Sigmoid colon (tissue), 7 donors: ENCODE measurements around the gene DRAXIN. TPM values are rescaled to one million over a fixed set of nuclear protein-coding genes. Genes with fewer than 3 reads are reported as not detected.

Source experiments
- DNase-seq: peaks from one replicate; pipeline ENCODE4 v3.0.0-alpha.2; 2019
- H3K27ac ChIP-seq, 4 donors: fragments of 200-600 bp; sonication (generic); one replicate each; pipeline ENCODE4 v1.5.1; 2016 to 2019; ENCODE audit warnings: mild to moderate bottlenecking in 1 of 4
- H3K27me3 ChIP-seq, 3 donors: fragments of 200-600 bp; sonication (generic); one replicate each; pipeline ENCODE4 v1.5.1; 2019; ENCODE audit warnings: mild to moderate bottlenecking in 1 of 3
- H3K36me3 ChIP-seq, 4 donors: fragments of 200-600 bp; sonication (generic); one replicate each; pipeline ENCODE4 v1.5.1; 2016 to 2019
- H3K4me1 ChIP-seq, 4 donors: fragments of 200-600 bp; sonication (generic); one replicate each; pipeline ENCODE4 v1.5.1; 2017 to 2019
- H3K4me3 ChIP-seq, 4 donors: fragments of 200-600 bp; sonication (generic); one replicate each; pipeline ENCODE4 v1.5.1; 2017 to 2019; ENCODE audit warnings: mild to moderate bottlenecking in 2 of 4, moderate library complexity in 1 of 4
- H3K9me3 ChIP-seq, 4 donors: fragments of 200-600 bp in 3 of 4; sonication (generic) in 3 of 4; one replicate each; pipeline versions ENCODE4 v1.5.1 to v1.6.1; 2013 to 2019
- CTCF ChIP-seq, 4 experiments: fragments of 450-650 bp in 3 of 4; fragments of 200-600 bp in 1 of 4; IDR thresholded peaks; one replicate each; pipeline ENCODE4 v1.5.1; 2016 to 2019; ENCODE audit warnings: antibody characterized with exemption in 4 of 4, mild to moderate bottlenecking in 3 of 4, moderate library complexity in 2 of 4
- EP300 ChIP-seq, 4 donors: sonication (generic); formaldehyde crosslinking; IDR thresholded peaks; one replicate each; pipeline ENCODE4 v1.6.1; 2017; ENCODE audit warnings: antibody characterized with exemption in 4 of 4
- POLR2A ChIP-seq, 2 donors: fragments of 450-650 bp; IDR thresholded peaks; one replicate each; pipeline ENCODE4 v1.6.1; 2016; ENCODE audit warnings: antibody characterized with exemption in 2 of 2, mild to moderate bottlenecking in 2 of 2, moderate library complexity in 2 of 2
- POLR2AphosphoS5 ChIP-seq, 4 donors: sonication (generic); formaldehyde crosslinking; IDR thresholded peaks; one replicate each; pipeline ENCODE4 v1.6.1; 2017; ENCODE audit warnings: antibody characterized with exemption in 4 of 4
- WGBS, 2 donors: extraction: QIAGEN DNeasy Blood & Tissue Kit; methylation state at CpG; one replicate each; pipeline ENCODE4 v1.1.7; 2013; 5-methylcytosine and 5-hydroxymethylcytosine counted together
- intact Hi-C: fragments of 100-400 bp; cut with DNase I; formaldehyde crosslinking; loops from one replicate; pipeline ENCODE4 v1.15.1; 2023
- polyA plus RNA-seq, 3 donors: library from polyadenylated mRNA; stranded (reverse); fragments of 200-250 nt; gene quantifications; one replicate each; pipeline ENCODE4 v1.2.3, GENCODE V29; 2013
- total RNA-seq, 4 donors: library from RNA; depleted of rRNA; stranded (reverse); fragments of >200 nt; gene quantifications; one replicate each; pipeline ENCODE4 v1.1.0, GENCODE V29; 2016
- donor health status: healthy with polysubstance abuse.
- donor health status: Bipolar disorder and iron deficiency.
- donor health status: healthy.

DRAXIN gene
- total and polyA plus RNA-seq, 7 donors, result 0.13 to 0.36 (median 0.28) TPM; not detected in 4

GRCh38 chr1:11648732-11649158, 42.8 kb upstream of the DRAXIN start:
- no peak for DNase-seq
- 8 to 15% methylated on average over 30 of the region's 30 CpGs for WGBS, 2 donors
- no peaks in the 10 kb centered on the region for H3K36me3 ChIP-seq
- TF ChIP-seq POLR2A (IDR thresholded peaks at IDR 0.05) (no peak), CTCF (IDR thresholded peaks at IDR 0.05) (no peak), EP300 (IDR thresholded peaks at IDR 0.05) (no peak), POLR2AphosphoS5 (IDR thresholded peaks at IDR 0.05) (no peak)
- intact Hi-C loops, result no loop called here
- H3K9me3 ChIP-seq, result no peaks in the 10 kb centered on the region
- H3K27me3 ChIP-seq, result peaks cover 7 to 39% (median 32%) of the 10 kb centered on the region in 3 donors
- no peak overlapping the region for H3K27ac ChIP-seq
- peaks cover 0 to 31% (median 26%) of the 10 kb centered on the region in 4 donors for H3K4me1 ChIP-seq
- no peak overlapping the region for H3K4me3 ChIP-seq

DNA sequence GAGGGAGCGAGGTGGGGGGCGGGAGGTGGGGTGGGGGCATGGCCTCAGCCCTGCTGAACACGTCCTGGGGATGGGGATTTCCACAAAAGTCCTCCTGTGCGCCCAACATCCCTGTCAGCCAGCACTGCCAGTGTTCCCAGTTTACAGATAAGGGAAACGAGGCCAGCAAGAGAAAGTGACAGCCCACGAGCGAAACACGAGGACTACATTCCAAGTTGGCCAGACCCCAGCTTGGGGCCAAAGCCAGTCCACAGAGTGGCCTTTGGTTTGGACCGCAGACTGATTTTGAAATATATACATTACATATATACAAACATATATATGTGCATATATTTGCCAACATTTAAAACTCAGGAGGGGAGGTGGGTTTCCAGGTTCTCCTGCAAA, 42.3 kb upstream of the DRAXIN start:
- H3K4me3 ChIP-seq, result no peak overlapping the region
- TF ChIP-seq POLR2AphosphoS5 (IDR thresholded peaks at IDR 0.05), result no peak
- no peak for TF ChIP-seq POLR2A (IDR thresholded peaks at IDR 0.05)
- TF ChIP-seq EP300 (IDR thresholded peaks at IDR 0.05), result no peak
- H3K27me3 ChIP-seq, result peaks cover 7 to 39% (median 32%) of the 10 kb centered on the region in 3 donors
- intact Hi-C loops, result no loop called here
- H3K36me3 ChIP-seq, result no peaks in the 10 kb centered on the region
- no peak for DNase-seq
- no peak overlapping the region for H3K27ac ChIP-seq
- peaks cover 0 to 35% (median 29%) of the 10 kb centered on the region in 4 donors for H3K4me1 ChIP-seq
- no peaks in the 10 kb centered on the region for H3K9me3 ChIP-seq
- WGBS, 2 donors, result 8 to 26% methylated on average over 9 of the region's 9 CpGs

- Histone ChIP-seq H3K27ac (no peak overlapping the region), H3K27me3 (peaks cover 7 to 39% (median 32%) of the 10 kb centered on the region in 3 donors), H3K9me3 (no peaks in the 10 kb centered on the region), H3K4me3 (peak overlapping the region in 1 of 4 donors; percentile 20), H3K36me3 (no peaks in the 10 kb centered on the region), H3K4me1 (peaks cover 0 to 38% (median 31%) of the 10 kb centered on the region in 4 donors)
- no peak for TF ChIP-seq POLR2AphosphoS5 (IDR thresholded peaks at IDR 0.05)
- no peak for TF ChIP-seq EP300 (IDR thresholded peaks at IDR 0.05)
- TF ChIP-seq CTCF (IDR thresholded peaks at IDR 0.05), result no peak
- TF ChIP-seq POLR2A (IDR thresholded peaks at IDR 0.05), result no peak
- no peak for DNase-seq
- WGBS, 2 donors, result 17 to 34% methylated on average over 21 of the region's 21 CpGs
- intact Hi-C loops, result loop anchor here (2.0 to 5.0 kb wide), 5 partner anchors 69 to 258 kb away; partner anchors contain the start of gene AGTRAP
These were observed 41.7 kb upstream of the DRAXIN start for GRCh38 chr1:11649624-11650330.

DNA sequence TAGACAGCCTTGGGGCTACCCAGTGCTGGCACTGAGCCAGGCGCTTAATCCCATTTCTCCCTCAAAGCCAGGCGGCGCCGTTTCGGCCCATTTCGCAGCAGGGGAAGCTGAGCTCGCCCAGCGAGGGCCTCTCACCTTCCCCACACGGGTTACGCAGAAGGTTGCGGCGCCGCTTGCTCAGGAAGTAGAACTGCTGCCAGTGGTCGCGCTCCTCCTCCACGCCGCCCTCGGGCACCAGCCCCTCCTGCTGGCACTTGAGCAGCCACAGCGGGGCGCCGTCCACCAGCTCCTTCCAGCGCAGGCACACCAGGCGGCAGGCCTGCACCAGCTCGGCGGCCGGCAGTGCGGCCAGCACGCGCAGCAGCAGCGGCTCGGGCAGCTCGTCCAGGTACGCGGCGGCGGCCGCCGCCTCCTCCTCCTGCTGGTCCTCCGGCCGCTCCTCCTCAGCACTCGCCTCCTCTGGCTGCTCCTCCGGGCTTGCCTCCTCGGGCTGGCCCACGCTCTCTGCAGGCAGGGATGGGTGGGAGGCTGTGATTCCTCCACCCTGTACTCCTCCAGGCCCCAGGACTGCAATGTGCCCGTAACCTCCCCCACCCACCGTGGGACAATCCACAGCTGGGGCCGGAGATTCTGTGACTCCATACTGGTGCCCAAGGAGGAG, 41.0 kb upstream of the DRAXIN start:
- peaks cover 0 to 44% (median 38%) of the 10 kb centered on the region in 4 donors for H3K4me1 ChIP-seq
- H3K9me3 ChIP-seq, result no peaks in the 10 kb centered on the region
- no peak overlapping the region for H3K27ac ChIP-seq
- H3K36me3 ChIP-seq, result no peaks in the 10 kb centered on the region
- no peak for TF ChIP-seq EP300 (IDR thresholded peaks at IDR 0.05)
- TF ChIP-seq POLR2AphosphoS5 (IDR thresholded peaks at IDR 0.05), result no peak
- TF ChIP-seq POLR2A (IDR thresholded peaks at IDR 0.05), result no peak
- peak; percentile 37 to 61 (median 50) for TF ChIP-seq CTCF (IDR thresholded peaks at IDR 0.05)
- H3K4me3 ChIP-seq, result peak overlapping the region in 2 of 4 donors; percentile 1 to 20
- H3K27me3 ChIP-seq, result peaks cover 7 to 39% (median 32%) of the 10 kb centered on the region in 3 donors
- 5 to 12% methylated on average over 47 of the region's 47 CpGs for WGBS, 2 donors
- DNase-seq, result peak; percentile 87
- intact Hi-C loops, result loop anchor here (2.0 to 5.0 kb wide), 5 partner anchors 68 to 257 kb away; partner anchors contain the start of gene AGTRAP

DNA sequence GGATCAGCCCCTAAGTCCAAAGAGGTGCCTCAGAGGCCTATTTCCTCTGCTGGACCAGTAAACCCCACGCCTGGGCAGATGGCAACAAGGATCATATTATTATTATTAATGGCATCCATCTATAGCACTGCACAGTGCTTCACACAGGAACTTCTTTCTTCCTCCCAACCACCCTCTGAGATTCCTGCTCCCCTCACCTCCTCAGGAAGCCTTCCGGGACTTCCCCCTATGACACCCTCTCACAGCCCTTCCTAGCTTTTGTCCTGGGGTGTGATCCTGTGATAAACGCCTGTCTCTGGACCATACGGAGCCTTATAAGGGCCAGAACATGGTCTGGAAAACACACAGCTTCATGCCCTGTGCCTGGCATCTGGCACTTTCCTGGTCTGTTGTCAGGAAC, 40.5 kb upstream of the DRAXIN start:
- intact Hi-C loops, result loop anchor here (2.0 to 5.0 kb wide), 5 partner anchors 68 to 256 kb away; partner anchors contain the start of gene AGTRAP
- no peak for DNase-seq
- no peak overlapping the region for H3K4me3 ChIP-seq
- peaks cover 0 to 49% (median 42%) of the 10 kb centered on the region in 4 donors for H3K4me1 ChIP-seq
- TF ChIP-seq EP300 (IDR thresholded peaks at IDR 0.05) (no peak), POLR2AphosphoS5 (IDR thresholded peaks at IDR 0.05) (no peak), POLR2A (IDR thresholded peaks at IDR 0.05) (no peak), CTCF (IDR thresholded peaks at IDR 0.05) (no peak)
- no peaks in the 10 kb centered on the region for H3K36me3 ChIP-seq
- WGBS, 2 donors, result 81 to 88% methylated on average over 4 of the region's 4 CpGs
- H3K27ac ChIP-seq, result no peak overlapping the region
- peaks cover 7 to 35% (median 32%) of the 10 kb centered on the region in 3 donors for H3K27me3 ChIP-seq
- no peaks in the 10 kb centered on the region for H3K9me3 ChIP-seq
